HG03135 (cell line): ENCODE results near the gene FAM47A.

Source experiments
- ATAC-seq: cut with Tn5 transposase; IDR thresholded peaks from one replicate; pipeline ENCODE4 v1.9.1; 2021; ENCODE audit warnings: mild to moderate bottlenecking, moderate library complexity; ENCODE audit not compliant: unreplicated experiment

The FAM47A gene

GRCh38 chrX:34132028-34132427, at the start of gene FAM47A:
Gene FAM47A (minus strand): TSS chrX:34132314. CDS start chrX:34132278, 36 bp downstream.
- no peak for ATAC-seq

- ATAC-seq, result no peak
Measured at GRCh38 chrX:34147345-34147744, 15.2 kb upstream of the FAM47A start.

- no peak for ATAC-seq
Measured at GRCh38 chrX:34146906-34147305, 14.8 kb upstream of the FAM47A start.

GRCh38 chrX:34144246-34144645, 12.1 kb upstream of the FAM47A start:
- no peak for ATAC-seq

- ATAC-seq, result no peak
Measured at GRCh38 chrX:34140816-34141215, 8.7 kb upstream of the FAM47A start.

- ATAC-seq, result no peak
Measured at GRCh38 chrX:34130980-34131744, 952 bp downstream of the FAM47A start.

GRCh38 chrX:34130501-34130900, 1.6 kb downstream of the FAM47A start:
- ATAC-seq, result no peak

GRCh38 chrX:34126011-34126410, 6.1 kb downstream of the FAM47A start:
- ATAC-seq, result no peak

GRCh38 chrX:34119122-34119521, 13.0 kb downstream of the FAM47A start:
- ATAC-seq, result no peak

GRCh38 chrX:34112459-34112858, 19.7 kb downstream of the FAM47A start:
- ATAC-seq, result no peak
